Measurements from ENCODE around the gene NEK10. TPM values are rescaled to one million over a fixed set of nuclear protein-coding genes. Genes with fewer than 3 reads are reported as not detected.
A peak's percentile ranks its signal among the peaks of the same experiment; 100 is the strongest.

Gene NEK10
- total RNA-seq, 1 experiment from 2014 or later, result 1.1 TPM

GRCh38 chr3:27085829-27086730 is 283.1 kb downstream of the NEK10 start:
- DNase-seq, result no peak
- Histone ChIP-seq H3K4me1 (no peaks in the 10 kb centered on the region), H3K9me3 (replicated peaks) (no peaks in the 10 kb centered on the region), H3K27ac (no peak overlapping the region), H3K36me3 (no peaks in the 10 kb centered on the region), H3K4me3 (no peak overlapping the region), H3K27me3 (peaks cover 3% of the 10 kb centered on the region; the same call in 1 of the 2 replicates)

- no peak for DNase-seq
- Histone ChIP-seq H3K36me3 (no peaks in the 10 kb centered on the region), H3K4me3 (no peak overlapping the region), H3K27ac (no peak overlapping the region), H3K4me1 (no peaks in the 10 kb centered on the region), H3K9me3 (replicated peaks) (no peaks in the 10 kb centered on the region), H3K27me3 (peaks cover 3% of the 10 kb centered on the region; the same call in 1 of the 2 replicates)
Measured at GRCh38 chr3:27081992-27082607, 287.1 kb downstream of the NEK10 start.

- H3K27ac ChIP-seq, result no peak overlapping the region
Measured at GRCh38 chr3:27081566-27081965, 287.6 kb downstream of the NEK10 start.

GRCh38 chr3:27080258-27080525 is 289.0 kb downstream of the NEK10 start:
- H3K9me3 ChIP-seq (replicated peaks), result no peaks in the 10 kb centered on the region
- no peak overlapping the region for H3K4me3 ChIP-seq
- no peak overlapping the region for H3K27ac ChIP-seq
- no peaks in the 10 kb centered on the region for H3K36me3 ChIP-seq
- DNase-seq, result no peak
- 0 out of 2 replicates have a peak, but pooled peaks cover 3% of the 10 kb centered on the region for H3K27me3 ChIP-seq
- H3K4me1 ChIP-seq, result no peaks in the 10 kb centered on the region

More at GRCh38 chr3:27081566-27081965, 287.6 kb downstream of the NEK10 start:
- no peak for DNase-seq
- Histone ChIP-seq H3K4me1 (no peaks in the 10 kb centered on the region), H3K36me3 (no peaks in the 10 kb centered on the region), H3K9me3 (replicated peaks) (no peaks in the 10 kb centered on the region), H3K4me3 (no peak overlapping the region), H3K27me3 (0 out of 2 replicates have a peak, but pooled peaks cover 3% of the 10 kb centered on the region)

DNA sequence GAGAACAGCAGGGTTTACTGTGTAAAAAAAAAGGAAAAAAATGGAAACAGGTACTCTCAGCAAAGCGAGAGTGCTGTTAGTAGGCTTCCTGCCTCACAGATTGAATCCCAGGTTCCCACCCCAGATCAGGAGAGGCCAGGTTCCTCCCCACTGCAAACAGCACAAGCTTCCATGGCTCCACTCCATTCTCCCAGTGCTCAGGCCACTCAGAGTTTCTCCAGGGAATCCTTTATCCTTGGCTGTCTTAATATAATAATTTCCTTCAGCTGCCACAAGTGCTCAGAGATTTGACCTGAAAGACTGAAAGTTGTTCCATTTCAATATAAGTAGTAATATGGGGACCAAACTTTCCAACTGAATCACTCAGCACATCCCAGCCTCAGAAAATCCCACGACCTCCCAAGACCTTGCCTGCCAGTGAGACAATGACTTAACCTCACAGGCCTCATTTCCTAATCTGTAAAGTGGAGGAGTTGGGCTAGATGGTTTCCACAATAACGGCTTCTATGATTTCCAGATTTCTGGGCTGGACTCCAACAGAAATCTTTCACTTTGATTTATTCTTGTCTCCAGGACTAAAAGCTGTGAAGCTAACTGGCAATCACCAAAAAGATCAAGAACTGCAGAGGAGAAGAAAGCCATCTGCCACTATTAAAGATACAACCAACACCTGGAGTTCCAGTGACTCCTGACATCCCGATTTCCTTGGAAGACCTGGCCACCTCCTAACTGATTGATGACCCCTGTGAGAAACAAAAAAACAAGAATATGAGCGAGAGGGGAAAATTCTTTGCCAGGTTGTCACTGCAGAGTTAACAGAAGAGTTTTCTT is 289.5 kb downstream of the NEK10 start:
- H3K4me1 ChIP-seq, result no peaks in the 10 kb centered on the region
- H3K9me3 ChIP-seq (replicated peaks), result no peaks in the 10 kb centered on the region
- no peak for DNase-seq
- H3K27ac ChIP-seq, result no peak overlapping the region
- no peaks in the 10 kb centered on the region for H3K36me3 ChIP-seq
- no peak overlapping the region for H3K4me3 ChIP-seq
- H3K27me3 ChIP-seq, result 0 out of 2 replicates have a peak, but pooled peaks cover 3% of the 10 kb centered on the region

GRCh38 chr3:27078246-27078913 is 290.8 kb downstream of the NEK10 start:
- no peak overlapping the region for H3K4me3 ChIP-seq
- no peak for DNase-seq
- no peak overlapping the region for H3K27ac ChIP-seq
- H3K36me3 ChIP-seq, result no peaks in the 10 kb centered on the region
- no peaks in the 10 kb centered on the region; the same call in 1 of the 2 replicates for H3K4me1 ChIP-seq
- 0 out of 2 replicates have a peak, but pooled peaks cover 3% of the 10 kb centered on the region for H3K27me3 ChIP-seq
- H3K9me3 ChIP-seq (replicated peaks), result no peaks in the 10 kb centered on the region

- no peak for DNase-seq
- H3K9me3 ChIP-seq (replicated peaks), result no peaks in the 10 kb centered on the region
Measured at GRCh38 chr3:27076815-27077630, 292.2 kb downstream of the NEK10 start.

DNA sequence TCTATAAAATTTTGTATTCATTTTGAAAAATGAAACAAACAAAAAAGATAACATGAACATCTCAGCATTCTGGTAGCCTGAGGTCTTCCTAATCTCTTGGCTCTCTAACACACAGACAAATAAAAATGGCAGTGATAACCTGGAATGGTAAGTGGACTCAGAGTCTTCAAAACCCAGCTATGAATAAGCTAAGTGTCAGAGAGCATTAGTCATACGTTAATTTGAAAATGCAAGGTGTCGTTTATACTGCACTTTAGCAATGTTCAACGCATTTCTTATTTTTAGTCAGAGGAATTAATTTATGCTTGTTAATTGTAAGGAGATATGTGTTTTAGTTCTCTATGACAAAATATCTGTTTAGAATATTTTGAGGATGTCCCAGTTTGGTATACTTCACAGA is 294.3 kb downstream of the NEK10 start:
- Histone ChIP-seq H3K4me1 (no peaks in the 10 kb centered on the region; the same call in 1 of the 2 replicates), H3K9me3 (replicated peaks) (no peaks in the 10 kb centered on the region), H3K27me3 (no peaks in the 10 kb centered on the region), H3K36me3 (no peaks in the 10 kb centered on the region), H3K27ac (no peak overlapping the region), H3K4me3 (no peak overlapping the region)
- no peak for DNase-seq

More at GRCh38 chr3:27076815-27077630, 292.2 kb downstream of the NEK10 start:
- no peaks in the 10 kb centered on the region for H3K27me3 ChIP-seq
- no peak overlapping the region for H3K27ac ChIP-seq
- H3K36me3 ChIP-seq, result no peaks in the 10 kb centered on the region
- no peaks in the 10 kb centered on the region; the same call in 1 of the 2 replicates for H3K4me1 ChIP-seq
- H3K4me3 ChIP-seq, result no peak overlapping the region

DNA sequence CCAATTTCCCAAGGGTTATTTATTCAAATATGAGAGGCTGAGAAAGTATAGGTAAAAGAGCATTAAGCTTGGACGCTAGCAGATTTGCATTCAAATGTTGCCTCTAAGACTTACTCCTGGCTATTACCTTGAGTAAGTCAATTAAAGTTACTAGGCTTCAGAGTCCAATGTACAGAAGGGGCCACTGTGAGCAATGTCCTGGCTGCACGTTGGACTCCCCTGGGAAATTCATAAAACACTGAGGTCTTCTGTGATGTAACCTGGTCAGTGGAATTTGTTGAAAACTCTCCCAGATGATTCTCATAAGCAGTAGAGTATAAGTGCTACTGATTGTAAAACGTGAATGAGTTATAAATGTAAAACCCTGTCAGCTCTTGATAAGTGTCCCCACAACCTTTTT is 295.3 kb downstream of the NEK10 start:
- H3K9me3 ChIP-seq (replicated peaks), result no peaks in the 10 kb centered on the region
- no peaks in the 10 kb centered on the region; the same call in 1 of the 2 replicates for H3K4me1 ChIP-seq
- no peak overlapping the region for H3K4me3 ChIP-seq
- DNase-seq, result no peak
- no peaks in the 10 kb centered on the region for H3K36me3 ChIP-seq
- no peak overlapping the region for H3K27ac ChIP-seq
- H3K27me3 ChIP-seq, result no peaks in the 10 kb centered on the region

- H3K4me3 ChIP-seq, result no peak overlapping the region
- no peak overlapping the region for H3K27ac ChIP-seq
- no peaks in the 10 kb centered on the region for H3K27me3 ChIP-seq
- H3K36me3 ChIP-seq, result no peaks in the 10 kb centered on the region
- DNase-seq, result peak in 1 of 2 experiments; percentile 9
- no peaks in the 10 kb centered on the region for H3K9me3 ChIP-seq (replicated peaks)
- no peaks in the 10 kb centered on the region; the same call in 1 of the 2 replicates for H3K4me1 ChIP-seq
Measured at GRCh38 chr3:27072810-27073651, 296.2 kb downstream of the NEK10 start.

DNA sequence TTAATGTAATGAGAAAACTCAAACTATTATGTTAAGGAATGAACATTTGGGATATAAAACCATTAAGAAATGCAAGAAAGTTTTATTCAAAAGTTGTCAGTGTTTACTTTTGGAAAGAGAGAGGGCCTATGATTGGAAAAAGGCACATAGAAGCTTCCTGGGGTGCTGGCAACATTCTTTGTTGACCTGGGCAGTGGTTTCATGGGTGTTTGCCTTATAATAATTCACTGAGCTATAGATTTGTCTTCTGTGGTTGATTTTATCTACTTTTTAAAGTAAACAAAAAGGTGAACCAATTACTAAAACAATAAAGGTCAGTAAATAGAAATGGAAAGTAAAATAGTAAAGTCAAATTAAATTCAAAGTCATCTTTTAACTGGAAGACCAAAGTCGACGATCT is 308.8 kb downstream of the NEK10 start:
- Histone ChIP-seq H3K27ac (no peak overlapping the region), H3K9me3 (replicated peaks) (no peaks in the 10 kb centered on the region), H3K36me3 (no peaks in the 10 kb centered on the region), H3K4me3 (no peak overlapping the region), H3K4me1 (no peaks in the 10 kb centered on the region), H3K27me3 (no peaks in the 10 kb centered on the region)
- DNase-seq, result no peak

All from SJCRH30 (cell line).